GM15510 (cell line): ENCODE results near the gene RADIL.

Experiments used
- POLR2A ChIP-seq: IDR thresholded peaks from 3 replicates; pipeline ENCODE4 v1.6.1; 2011; ENCODE audit warnings: borderline replicate concordance; ENCODE audit not compliant: insufficient read length; ENCODE audit errors: extremely low read depth

RADIL gene

GRCh38 chr7:4883372-4884144, at the start of gene RADIL:
TSS of gene RADIL (minus strand) at chr7:4883716. CDS start at chr7:4878139, 5,577 bp downstream.
- no peak for TF ChIP-seq POLR2A

- TF ChIP-seq POLR2A: no peak
Measured at GRCh38 chr7:4931943-4932342, 48.4 kb upstream of the RADIL start.

DNA sequence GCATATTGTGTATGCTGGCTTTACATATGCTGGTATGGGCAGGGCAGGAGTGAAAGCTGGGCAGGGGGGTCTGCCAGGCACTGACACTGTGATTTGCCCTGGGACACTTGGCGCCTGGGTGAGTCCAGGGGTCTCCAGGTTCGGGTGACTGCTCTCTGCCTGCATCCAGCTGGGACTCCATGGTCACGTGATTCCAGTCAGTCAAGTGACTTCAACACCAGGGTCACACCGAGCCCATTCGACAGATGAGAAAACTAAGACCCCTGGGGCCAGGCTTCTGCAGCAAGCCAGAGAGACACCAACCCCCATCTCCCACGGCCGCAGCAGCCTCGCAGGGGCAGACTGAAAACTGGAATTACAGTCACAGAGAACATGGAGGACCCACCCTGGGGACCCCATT, 45.5 kb upstream of the RADIL start:
- TF ChIP-seq POLR2A: no peak

GRCh38 chr7:4928445-4928844, 44.9 kb upstream of the RADIL start:
- TF ChIP-seq POLR2A: no peak

DNA sequence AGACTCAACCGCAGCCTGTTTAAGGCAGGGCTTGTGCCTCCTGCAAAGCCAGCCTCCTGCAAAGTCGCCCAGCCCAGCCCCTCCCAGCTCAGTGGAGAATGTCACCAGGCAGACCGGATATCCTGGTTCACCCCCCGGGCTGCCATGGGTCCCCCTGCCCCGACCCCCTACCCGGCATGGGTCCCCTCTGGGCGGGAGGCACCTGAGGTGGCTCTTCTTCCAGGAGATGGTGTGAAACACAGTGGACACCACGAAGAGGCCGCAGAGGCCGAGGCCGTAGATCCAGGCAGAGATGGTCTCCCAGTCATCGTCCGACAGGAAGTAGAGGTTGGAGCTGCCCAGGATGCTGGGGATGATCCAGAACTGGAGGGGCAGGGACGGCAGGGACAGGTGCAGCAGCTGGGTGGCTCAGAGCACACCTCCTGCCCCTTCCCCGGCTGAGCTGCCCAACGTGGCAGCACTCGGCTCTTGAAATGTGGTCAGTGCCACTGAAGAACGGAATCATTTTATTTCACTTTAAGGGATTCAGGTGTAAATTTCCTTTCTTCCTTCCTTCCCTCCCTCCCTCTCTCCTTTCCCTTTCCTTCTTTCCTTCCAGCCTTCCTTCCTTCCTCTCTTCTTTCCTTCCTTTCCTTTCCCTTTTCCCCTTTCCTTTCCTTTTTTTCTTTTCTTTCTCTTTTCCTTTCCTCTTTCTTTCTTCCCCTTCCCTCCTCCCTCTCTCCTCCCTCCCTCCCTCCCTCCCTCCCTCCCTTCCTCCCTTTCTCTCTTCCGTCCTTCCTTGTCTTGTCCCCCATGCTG, 36.7 kb upstream of the RADIL start:
- no peak for TF ChIP-seq POLR2A

DNA sequence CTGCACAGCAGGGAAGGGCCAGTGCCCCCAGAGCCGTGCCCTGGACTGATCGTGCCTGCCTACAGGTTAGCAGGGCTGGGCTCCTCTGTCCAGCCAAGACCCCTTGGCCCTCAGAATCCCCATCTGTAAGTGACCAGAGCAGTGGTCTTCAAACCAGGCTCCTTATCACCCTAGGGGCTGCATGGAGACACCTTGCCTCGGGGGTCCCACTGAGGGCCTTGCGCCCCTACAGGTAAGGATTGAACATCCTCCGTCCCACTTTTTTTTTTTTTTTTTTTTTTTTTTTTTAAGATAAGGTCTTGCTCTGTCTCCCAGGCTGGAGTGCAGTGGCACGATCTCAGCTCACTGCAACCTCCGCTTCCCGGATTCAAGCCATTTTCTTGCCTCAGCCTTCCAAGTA, 32.6 kb upstream of the RADIL start:
- no peak for TF ChIP-seq POLR2A

GRCh38 chr7:4911111-4911828, 27.8 kb upstream of the RADIL start:
- no peak for TF ChIP-seq POLR2A

GRCh38 chr7:4906682-4907081, 23.2 kb upstream of the RADIL start:
- TF ChIP-seq POLR2A: no peak

GRCh38 chr7:4905171-4905570, 21.7 kb upstream of the RADIL start:
- TF ChIP-seq POLR2A: no peak

GRCh38 chr7:4904346-4904745, 20.8 kb upstream of the RADIL start:
- TF ChIP-seq POLR2A: no peak

GRCh38 chr7:4895766-4896165, 12.2 kb upstream of the RADIL start:
- TF ChIP-seq POLR2A: no peak

DNA sequence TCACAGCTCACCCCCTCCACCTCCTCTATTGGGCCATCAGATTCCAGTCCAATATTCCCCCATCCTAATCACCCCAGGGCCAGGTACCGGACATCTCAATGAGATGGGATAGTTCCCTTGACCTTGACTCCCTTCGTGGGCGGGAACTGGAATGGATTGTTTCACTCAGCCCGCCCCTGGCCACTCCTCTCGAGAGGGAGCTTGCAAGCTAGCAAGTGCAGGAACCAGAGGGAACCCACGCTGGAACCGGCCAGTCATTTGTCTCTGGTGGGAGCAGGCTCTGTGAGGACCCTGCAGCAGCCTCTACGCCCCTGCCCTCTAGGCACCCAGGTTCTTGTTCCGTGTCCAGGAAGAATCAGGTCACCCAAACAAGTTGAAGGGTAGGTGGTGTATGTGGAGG, 11.0 kb upstream of the RADIL start:
- no peak for TF ChIP-seq POLR2A

GRCh38 chr7:4893929-4894475, 10.5 kb upstream of the RADIL start:
- TF ChIP-seq POLR2A: no peak

- TF ChIP-seq POLR2A: no peak
Measured at GRCh38 chr7:4889682-4890081, 6.2 kb upstream of the RADIL start.

DNA sequence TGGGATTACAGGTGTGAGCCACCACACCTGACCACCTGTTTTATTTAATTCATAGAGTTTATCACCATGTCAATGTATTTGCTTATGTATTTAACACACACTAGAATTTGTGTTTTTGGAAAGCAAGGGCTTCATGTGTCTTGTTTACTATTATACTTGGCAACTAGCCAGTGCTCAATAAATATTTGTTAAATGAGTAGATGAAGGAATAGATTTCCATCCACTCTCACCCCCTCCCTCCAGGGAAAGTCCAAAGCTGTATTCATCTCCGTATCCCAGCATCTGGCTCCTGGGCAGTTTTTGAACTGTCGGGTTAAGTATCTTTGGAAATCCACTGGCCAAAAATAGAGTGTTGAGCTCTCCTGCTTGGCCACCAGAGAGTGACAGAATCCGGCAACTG, 4.6 kb upstream of the RADIL start:
- no peak for TF ChIP-seq POLR2A
